HG03064 (cell line): ENCODE results near the gene NBPF3.
"Not testable (repeated sequence)": the region's sequence is repeated elsewhere in the genome, so short reads cannot be mapped to it uniquely, and the experiment has no call there.

Source experiments
- ATAC-seq: cut with Tn5 transposase; IDR thresholded peaks from one replicate; pipeline ENCODE4 v1.9.1; 2021; ENCODE audit warnings: low read depth; ENCODE audit not compliant: unreplicated experiment

The NBPF3 gene

DNA sequence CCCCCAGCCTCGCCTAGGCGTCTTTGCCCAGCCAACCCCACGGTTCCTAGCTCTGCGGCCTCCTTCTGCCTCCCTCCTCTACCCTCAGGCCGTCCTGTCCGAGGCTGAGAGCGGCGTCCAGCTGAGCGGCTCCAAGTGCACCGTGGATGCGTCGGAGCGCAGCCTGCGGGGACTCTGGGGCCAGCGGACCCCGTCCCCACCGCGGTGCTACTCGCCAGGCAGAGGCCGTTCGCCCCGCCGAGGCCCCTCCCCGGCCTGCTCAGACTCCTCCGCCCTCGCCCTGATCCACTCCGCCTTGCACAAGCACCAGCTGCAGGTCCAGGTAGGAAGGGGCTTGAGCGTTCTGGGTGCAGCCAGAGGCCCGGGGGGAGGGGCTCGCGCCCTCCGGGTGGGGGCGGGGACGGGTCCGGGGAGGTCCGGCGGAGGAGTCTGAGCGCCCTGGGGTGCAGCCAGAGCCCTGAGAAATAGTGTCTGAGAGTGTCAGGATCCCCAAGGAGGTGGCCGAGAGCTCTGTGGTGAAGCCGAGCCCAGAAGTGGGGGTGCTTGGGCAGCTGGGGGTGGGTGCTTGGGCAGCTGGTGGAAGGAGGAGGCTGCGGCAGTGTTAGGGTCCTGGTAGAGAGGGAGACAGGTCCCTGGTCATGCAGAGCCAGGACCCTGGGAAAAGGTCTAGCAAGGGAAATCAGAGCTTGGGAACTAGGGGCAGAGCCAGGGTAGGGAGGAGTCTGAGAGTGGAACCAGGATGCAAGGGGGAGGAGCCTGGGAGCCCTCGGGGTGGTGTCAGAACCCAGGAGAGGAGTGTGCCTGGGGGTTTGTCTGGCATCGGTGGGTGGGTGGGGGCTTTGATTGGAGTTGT is 3.2 kb upstream of the NBPF3 start:
- ATAC-seq, result no peak

DNA sequence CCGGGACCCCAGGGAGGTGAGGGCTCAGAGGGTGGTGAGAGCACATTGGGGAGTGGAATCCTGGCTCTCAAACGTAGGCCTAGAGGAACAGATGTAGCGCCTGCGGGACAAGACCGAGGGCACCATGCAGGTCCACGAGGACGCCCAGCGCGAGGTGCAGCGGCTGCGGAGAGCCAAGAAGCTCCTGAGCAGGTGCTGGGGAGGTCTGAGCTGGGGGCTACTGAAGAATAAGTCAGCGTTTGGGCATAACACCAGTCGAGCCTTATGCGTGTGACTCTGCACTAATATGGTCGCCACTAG is 2.6 kb upstream of the NBPF3 start:
- ATAC-seq, result no peak

DNA sequence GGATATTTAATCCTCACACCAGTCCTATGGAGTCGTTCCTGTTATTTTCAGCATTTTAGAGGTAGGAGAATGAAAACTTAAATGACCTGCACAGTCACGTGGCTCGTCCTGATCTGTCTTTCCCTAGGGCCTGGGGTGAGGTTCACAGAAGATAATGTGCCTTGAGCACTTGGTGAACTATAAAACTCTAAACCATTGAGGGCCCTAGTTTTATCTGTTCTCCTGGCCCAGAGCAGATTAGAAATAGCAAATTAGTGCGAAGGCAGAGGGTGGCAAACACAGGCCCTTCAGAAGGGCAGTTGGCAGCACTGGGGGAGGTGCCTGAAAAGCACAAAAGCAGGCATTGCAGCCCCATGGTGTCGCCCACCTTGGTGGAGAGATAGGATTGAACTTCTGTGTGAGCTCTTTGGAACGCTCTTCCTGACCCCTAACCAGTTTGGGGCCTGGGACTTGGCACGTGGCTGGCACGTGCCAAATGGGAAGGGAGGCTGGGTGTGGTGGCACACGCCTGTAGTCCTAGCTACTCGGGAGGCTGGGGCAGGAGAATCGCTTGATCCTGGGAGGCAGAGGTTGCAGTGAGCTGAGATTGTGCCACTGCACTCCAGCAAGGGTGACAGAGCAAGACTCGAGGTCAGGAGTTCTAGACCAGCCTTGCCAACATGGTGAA is 1.2 kb upstream of the NBPF3 start:
- ATAC-seq, result not testable (repeated sequence)

DNA sequence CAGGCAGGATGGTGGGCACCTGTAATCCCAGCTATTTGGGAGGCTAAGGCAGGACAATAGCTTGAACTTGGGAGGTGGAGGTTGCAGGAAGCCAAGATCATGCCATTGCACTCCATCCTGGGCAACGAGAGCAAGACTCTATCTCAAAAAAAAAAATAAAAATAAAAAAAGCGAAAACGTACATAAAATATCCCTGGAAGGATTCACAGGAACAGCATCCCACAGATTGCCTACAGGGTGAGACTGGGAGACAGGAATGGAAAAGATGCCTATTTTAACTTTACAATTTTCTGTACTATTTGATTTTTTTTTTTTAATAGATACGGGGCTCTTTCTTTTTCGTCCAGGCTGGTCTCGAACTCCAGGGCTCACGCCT is 604 bp upstream of the NBPF3 start:
- ATAC-seq, result no peak

- not testable (repeated sequence) for ATAC-seq
These were observed 741 bp downstream of the NBPF3 start for GRCh38 chr1:21440630-21441125.

- not testable (repeated sequence) for ATAC-seq
These were observed 6.7 kb downstream of the NBPF3 start for GRCh38 chr1:21446647-21447046.

GRCh38 chr1:21447311-21447710 is 7.4 kb downstream of the NBPF3 start:
- no peak for ATAC-seq

GRCh38 chr1:21449906-21450305 is 10.0 kb downstream of the NBPF3 start:
- ATAC-seq, result no peak

GRCh38 chr1:21451212-21451611 is 11.3 kb downstream of the NBPF3 start:
- no peak for ATAC-seq

DNA sequence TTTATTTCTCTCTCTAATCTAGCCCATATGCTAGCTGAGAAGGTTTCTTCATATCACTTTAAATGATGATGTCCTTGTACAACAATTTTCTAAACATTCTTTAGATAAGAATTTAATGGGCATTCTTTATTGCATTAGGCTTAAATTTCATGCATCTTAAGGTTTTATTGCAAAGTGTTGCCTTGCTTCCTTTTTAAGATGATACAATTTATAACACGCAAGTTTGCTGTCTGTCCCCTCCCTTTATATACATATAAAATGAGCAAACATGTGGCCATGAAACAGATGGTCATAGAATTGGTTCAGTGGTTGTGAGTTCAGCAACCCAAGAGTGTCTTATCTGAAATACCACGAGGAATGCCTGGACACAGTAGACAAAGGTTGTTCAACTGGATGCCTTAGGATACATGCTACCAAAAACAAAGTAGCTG is 12.1 kb downstream of the NBPF3 start:
- ATAC-seq, result no peak

- not testable (repeated sequence) for ATAC-seq
These were observed 14.2 kb downstream of the NBPF3 start for GRCh38 chr1:21453964-21454614.

DNA sequence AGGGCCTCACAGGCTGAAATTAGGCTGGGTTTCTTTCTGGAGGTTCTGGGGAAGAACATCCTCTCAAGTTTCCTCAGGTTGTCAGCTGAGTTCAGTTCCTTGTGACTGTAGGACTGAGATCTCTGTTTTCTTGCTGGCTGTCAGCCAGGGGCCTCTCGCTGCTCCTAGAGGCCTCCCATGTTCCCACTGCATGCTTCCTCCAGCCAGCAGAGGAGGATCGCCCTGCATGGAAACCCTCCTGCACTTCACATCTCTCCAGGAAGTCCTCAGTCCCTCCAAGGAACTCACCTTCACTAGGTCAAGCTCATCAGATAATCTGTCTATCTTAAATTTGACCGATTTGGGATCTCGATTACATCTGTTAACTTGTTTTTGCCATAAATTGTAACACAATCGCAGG is 15.0 kb downstream of the NBPF3 start:
- not testable (repeated sequence) for ATAC-seq

- ATAC-seq, result no peak
These were observed 17.7 kb downstream of the NBPF3 start for GRCh38 chr1:21457654-21458053.

DNA sequence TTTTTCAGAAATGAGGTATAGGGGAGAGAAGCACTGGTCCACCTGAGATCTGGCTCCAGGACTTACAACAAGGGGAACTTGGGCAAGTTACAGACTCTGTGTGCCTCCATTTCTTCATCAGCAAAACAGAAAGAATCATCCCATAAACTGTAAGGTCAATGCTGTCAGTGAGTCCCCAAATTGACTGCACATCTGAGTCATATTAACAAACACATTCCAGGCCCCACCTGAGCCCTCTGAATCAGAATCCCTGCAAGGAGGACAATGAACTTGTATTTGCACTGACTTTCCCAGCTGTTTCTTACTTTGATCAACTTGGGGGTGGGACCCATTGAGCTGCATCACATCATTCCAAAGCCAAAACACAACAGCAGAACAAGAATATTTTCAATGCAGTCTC is 25.2 kb downstream of the NBPF3 start:
- not testable (repeated sequence) for ATAC-seq

- not testable (repeated sequence) for ATAC-seq
These were observed 28.0 kb downstream of the NBPF3 start for GRCh38 chr1:21467946-21468345.

GRCh38 chr1:21468599-21468998 is 28.7 kb downstream of the NBPF3 start:
- ATAC-seq, result no peak

- ATAC-seq, result no peak
These were observed 29.6 kb downstream of the NBPF3 start for GRCh38 chr1:21469581-21469980.

DNA sequence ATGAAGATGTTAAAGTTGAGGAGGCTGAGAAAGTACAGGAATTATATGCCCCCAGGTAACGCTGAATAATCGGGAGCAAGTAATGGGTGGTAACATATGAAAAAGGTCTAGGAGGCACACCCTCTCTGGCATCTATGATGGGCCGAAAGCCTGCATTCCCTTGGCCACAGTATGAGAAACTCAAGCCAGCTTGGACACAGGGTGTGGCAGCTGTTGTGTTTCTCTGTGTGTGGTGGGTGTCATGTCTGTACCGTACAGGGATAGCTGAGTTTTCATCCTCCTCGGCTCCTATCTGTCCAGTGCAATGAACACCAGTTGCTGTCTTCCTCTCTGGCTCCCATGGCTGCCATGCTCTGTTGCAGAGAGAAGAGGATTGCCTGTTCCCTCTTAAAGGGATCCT is 32.9 kb downstream of the NBPF3 start:
- no peak for ATAC-seq

DNA sequence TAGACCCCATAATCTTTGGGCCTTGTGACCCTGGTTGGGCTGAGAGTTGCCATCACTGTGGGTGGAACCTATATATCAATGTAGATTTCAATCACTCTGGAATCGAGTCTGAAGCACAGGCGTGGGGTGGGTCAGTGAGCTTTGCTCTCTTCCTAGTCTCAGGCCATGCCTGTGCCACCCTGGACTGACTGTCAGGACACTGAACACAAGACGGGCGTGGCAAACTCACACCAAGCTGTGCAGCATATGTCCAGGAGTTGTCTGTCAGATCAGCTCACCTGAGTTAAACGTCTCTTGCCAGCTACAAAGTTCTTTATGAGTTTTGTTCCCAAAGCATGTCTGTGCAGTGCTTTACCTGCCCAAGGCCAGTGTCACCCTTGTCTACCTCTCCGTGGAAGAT is 38.4 kb downstream of the NBPF3 start:
- no peak for ATAC-seq

- not testable (repeated sequence) for ATAC-seq
These were observed 43.9 kb downstream of the NBPF3 start for GRCh38 chr1:21483881-21484280.

DNA sequence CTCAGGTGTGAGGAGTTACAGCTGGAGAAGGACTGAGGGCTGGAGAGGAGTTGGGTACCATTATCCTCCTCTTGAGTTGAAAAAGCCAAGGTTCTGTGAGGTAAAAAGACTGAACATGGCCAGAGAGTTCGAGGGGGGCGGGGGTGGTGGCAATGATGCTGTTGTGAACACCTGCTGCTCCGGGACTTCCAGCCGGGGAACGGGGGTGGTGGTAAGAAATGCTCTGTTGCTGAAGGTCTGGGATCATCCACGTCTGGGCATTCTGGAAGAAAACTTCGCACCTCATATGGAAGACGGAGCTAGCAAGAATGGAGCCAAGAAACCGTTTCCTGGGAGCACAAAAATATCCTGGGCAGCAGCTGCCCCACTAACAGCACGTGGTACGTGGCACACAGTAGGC is 49.2 kb downstream of the NBPF3 start:
- no peak for ATAC-seq
